ENCODE measurements around the gene BTBD9.

GRCh38 chr6:38485488-38485887 lies 154.2 kb downstream of the BTBD9 start:
- no peak for TF ChIP-seq CTCF (IDR thresholded peaks at IDR 0.05)
- no peak for TF ChIP-seq POLR2A (IDR thresholded peaks at IDR 0.05)

Measured in lower leg skin (tissue), 3 donors.